ENCODE data around the gene ZNF275.
"Not testable (repeated sequence)": the region's sequence is repeated elsewhere in the genome, so short reads cannot be mapped to it uniquely, and the experiment has no call there.

Gene ZNF275, protein sequence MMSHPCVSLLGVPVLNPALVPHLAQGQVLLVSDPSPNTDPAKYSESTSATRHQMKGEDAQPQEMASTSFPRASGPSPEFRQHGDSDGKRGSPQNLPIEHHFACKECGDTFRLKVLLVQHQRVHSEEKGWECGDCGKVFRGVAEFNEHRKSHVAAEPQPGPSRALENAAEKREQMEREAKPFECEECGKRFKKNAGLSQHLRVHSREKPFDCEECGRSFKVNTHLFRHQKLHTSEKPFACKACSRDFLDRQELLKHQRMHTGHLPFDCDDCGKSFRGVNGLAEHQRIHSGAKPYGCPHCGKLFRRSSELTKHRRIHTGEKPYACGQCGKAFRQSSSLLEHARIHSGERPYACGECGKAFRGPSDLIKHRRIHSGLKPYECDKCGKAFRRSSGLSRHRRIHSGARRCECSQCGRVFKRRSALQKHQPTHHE

GRCh38 chrX:153333821-153334653 is at the start of gene ZNF275:
TSS of gene ZNF275 (plus strand) at chrX:153334153. CDS start at chrX:153336680, 2,527 bp downstream.
- DNase-seq: peak; percentile 7 to 10

DNA sequence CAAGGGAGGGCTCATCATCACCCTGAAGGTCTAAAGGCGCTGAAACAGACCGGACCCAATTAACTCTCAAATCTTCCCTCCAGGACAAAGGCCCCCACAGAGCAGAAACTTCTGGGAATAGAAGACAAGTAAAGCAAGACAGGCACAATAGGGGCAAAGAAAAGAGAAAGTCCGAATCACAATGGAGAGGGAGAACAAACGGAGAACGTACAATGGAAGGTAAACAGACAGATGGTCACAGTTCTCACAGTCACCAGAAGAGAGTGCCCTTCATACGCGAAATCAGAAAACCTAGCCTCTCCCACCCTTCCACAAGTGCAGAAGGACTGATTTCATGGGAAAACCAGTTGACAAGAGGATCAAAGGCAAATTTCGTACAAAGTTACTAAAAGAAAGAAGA is 48.3 kb upstream of the ZNF275 start:
- DNase-seq: not testable (repeated sequence)

DNA sequence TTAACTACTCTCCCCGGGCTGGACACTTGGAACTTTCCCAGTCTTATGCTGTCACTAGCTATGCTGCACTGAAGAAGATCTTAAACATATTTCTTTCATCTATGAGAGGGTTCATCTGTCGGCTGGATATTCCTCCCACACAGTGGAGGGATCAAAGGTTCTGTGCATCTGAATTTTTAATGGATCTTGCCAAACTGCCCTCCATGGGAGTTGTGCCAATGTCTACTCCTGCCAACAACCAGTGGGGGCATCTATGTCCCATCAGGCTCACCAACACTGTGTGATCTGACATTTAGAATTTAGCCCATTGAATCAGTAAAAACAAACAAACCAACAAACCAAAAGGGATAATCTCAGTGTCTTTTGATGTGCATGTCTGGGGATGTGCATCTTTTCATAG is 45.1 kb upstream of the ZNF275 start:
- DNase-seq: not testable (repeated sequence)

DNA sequence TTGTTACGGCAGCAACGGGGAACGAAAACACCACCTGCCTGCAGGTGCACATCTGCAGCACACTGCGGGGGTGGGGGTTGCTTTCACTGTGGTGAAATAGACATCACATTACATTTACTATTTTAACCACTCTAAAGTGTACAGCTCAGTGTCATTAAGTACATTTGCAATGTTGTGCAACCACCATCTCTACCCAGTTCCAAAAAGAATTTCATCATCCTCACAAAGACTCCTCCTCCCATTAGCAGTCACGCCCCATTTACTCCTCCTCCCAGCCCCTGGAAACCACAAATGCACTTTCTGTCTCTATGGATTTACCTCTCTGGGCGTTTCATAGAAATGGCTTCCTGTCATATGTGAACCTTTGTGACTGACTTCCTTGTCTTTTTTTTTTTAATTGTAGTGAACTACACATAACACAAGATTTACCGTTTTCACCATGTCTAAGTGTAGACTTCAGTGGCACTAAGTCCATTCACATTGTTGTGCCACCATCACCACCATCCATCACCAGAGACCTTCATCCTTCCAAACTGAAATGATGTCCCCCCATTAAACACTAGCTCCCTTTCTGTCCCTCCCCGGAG is 40.4 kb upstream of the ZNF275 start:
- DNase-seq: not testable (repeated sequence)

- no peak for DNase-seq
Observed at GRCh38 chrX:153297376-153297775, 36.6 kb upstream of the ZNF275 start.

- DNase-seq: no peak
Observed at GRCh38 chrX:153299855-153300254, 34.1 kb upstream of the ZNF275 start.

GRCh38 chrX:153301746-153302145 is 32.2 kb upstream of the ZNF275 start:
- no peak for DNase-seq

DNA sequence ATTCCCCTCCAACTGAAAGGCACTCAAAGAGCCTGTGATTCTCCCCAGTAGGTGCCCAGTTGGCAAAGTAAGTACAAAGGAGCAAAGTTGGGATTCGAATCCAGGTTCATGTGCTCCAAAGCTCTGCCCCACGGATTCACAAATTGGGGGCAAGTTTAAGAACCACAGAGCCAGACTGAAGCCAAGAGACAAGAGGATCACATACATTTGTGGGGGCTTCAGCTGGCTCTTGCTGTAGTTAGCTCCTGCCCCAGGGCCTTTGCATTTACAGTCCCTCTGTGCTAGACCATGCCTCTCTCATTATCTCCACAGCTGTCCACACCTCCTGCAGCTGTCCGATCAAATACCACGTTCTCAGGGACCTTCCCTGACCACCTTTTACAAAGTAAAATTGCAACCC is 31.2 kb upstream of the ZNF275 start:
- DNase-seq: no peak

GRCh38 chrX:153303276-153304262 is 30.4 kb upstream of the ZNF275 start:
- DNase-seq: no peak

DNA sequence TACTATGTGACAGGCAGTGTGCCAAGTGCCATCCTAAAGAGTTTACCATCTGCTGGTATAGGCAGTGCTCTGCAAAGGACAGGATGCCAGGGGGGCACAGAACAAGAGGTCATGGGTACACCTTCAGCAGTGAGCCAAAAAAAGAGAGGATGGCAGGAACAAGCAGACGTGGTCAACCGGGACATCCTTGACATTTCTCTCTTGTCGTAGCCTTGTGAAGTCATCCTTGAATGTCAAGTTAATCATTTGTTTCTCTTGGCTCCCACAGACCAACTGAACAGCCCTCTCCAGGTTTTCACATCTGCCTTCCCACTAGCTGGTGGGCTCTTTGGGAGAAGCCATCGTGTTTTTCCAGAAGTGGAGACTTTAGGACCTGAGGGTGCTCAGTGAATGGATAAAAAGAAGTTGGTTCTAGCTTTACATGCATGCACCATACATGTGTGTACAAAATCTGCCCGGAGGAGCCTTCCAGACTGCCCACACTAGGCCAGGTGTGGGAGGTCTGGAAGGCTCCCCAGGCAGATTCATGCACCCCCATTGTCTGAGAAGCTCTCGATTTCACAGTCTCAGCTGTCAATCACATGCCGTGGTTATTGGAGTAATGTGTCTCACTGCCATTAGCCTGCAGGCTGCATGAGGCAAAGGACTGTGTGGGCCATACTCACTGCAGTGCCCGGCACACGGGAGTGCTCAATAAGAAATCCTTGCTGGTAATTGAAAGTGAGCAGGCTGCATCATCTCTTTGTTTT is 28.8 kb upstream of the ZNF275 start:
- no peak for DNase-seq

- DNase-seq: no peak
Observed at GRCh38 chrX:153305972-153306371, 28.0 kb upstream of the ZNF275 start.

DNA sequence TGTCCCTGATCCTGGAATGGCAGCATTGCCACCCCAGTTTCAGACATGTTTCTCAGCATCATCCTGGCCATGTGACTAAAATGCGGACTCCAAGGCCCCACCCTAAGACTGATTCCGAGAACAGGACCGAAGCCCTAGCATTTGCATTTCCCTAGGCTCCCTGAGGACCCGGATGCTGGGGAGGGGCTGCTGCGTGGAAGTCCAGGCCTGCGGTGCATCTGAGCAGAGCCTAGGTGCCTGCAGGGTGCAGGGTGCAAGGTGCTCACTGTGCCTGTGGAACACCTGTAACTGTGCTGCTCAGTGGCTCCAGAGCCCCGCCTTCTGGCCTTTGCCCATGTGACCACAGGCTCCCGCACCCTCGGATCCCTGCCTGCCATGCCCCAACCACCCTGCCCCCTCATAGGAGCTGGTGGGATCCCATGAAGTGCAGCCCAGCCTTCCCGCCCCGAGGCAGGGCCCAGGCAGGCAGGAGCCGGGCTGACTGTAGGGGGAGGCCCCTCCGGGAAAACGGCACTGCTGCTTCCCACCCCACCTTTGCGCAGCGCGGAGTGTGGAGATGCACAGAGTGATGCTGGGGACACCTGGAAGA is 27.3 kb upstream of the ZNF275 start:
- no peak for DNase-seq

DNA sequence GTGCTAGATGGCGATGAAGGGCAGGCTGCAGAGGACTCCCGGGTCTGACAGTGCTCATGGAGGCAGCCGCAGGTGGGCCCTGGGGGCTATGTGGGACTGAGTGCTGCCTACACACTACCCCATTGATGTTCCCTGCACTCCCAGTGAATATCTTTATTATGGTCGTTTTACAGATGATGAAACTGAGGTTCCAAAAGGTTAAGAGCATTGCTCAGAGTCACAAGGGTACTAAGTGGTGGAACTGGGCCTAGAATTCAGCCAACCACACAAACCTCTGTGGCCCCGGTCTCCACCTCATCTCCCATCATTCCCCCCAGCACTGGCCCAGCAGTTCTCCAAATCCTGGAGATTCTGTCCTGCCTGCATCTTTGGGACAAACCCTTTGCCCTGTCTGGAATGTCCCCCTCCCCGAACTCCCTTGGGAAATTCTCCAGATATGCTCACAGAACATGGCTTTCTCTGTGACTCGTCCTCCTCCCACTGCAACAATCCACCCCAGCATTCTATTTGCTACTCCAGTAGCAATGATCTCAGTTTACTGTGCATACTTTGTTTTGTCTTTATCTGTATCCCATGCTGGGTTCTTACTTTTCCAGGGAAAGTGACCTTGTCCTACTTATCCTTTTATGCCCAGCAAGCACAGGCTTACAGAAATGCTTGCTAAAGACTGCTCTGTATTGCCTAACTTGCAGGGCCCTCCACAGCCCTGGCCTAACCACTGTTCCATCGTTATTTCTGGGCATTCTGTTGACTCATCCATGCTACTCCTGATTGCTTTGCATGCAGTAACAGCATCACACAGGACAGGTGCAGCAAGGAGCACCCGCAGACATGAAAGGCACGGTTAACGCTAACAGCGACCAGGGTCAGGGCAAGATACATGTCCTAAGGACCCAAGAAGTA is 26.4 kb upstream of the ZNF275 start:
- no peak for DNase-seq

DNA sequence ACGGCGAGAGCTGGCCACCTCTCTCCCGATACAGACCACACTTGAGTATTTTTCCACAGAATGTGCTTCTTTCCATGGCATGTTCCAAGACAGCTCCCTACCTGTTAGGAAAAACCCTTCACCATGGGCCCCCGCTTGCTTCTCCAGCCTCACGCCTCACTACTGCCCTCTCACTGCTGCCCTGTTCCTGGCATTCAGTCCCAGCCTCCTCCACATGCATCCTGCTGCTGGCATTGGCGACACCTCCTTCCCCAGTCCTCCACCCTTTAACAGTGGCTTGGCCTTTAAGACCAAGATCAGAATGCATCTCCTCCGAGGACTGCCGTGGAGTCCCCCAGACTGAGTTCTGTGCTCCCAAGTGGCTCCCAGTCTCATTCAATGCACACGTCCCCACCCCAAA is 23.1 kb upstream of the ZNF275 start:
- DNase-seq: no peak

- no peak for DNase-seq
Observed at GRCh38 chrX:153312041-153312440, 21.9 kb upstream of the ZNF275 start.

- no peak for DNase-seq
Observed at GRCh38 chrX:153312842-153313241, 21.1 kb upstream of the ZNF275 start.

DNA sequence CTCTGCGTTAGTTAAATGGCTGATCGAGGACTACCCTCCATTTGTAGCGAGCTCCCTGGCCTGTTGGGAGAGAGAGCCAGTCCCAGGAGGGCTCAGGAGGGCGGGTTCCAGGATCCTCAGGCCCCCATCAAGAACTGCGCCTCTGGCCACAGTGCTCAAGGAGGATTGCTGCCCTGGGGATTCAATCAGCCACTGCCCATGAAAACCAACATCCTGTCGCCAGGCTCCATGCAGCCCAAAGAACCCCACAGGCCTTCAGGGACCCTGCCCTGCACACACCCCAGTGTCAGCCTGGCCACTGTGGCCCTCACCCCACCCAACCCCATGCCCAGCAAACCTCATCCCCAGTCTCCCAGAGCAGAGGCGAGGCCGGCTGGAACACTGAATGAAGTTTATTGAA is 16.6 kb upstream of the ZNF275 start:
- no peak for DNase-seq

- DNase-seq: no peak
Observed at GRCh38 chrX:153317996-153318722, 15.8 kb upstream of the ZNF275 start.

GRCh38 chrX:153318811-153319210 is 15.1 kb upstream of the ZNF275 start:
- no peak for DNase-seq
